GM10847 (cell line): ENCODE data around the gene GATA2.

ENCODE experiments used
- POLR2A ChIP-seq: IDR thresholded peaks from 2 replicates; pipeline ENCODE4 v1.6.1; 2011; ENCODE audit not compliant: insufficient read length; ENCODE audit errors: extremely low read depth

GATA2 gene

GRCh38 chr3:128473737-128474136, 19.3 kb downstream of the GATA2 start:
- no peak for TF ChIP-seq POLR2A

GRCh38 chr3:128473180-128473519, 19.9 kb downstream of the GATA2 start:
- no peak for TF ChIP-seq POLR2A

GRCh38 chr3:128472449-128473179, 20.4 kb downstream of the GATA2 start:
- no peak for TF ChIP-seq POLR2A

GRCh38 chr3:128471720-128472119, 21.3 kb downstream of the GATA2 start:
- no peak for TF ChIP-seq POLR2A

GRCh38 chr3:128471110-128471509, 21.9 kb downstream of the GATA2 start:
- TF ChIP-seq POLR2A = no peak

- no peak for TF ChIP-seq POLR2A
These were observed 22.7 kb downstream of the GATA2 start for GRCh38 chr3:128470134-128470899.

- no peak for TF ChIP-seq POLR2A
These were observed 23.4 kb downstream of the GATA2 start for GRCh38 chr3:128469556-128469955.

- TF ChIP-seq POLR2A = no peak
These were observed 24.0 kb downstream of the GATA2 start for GRCh38 chr3:128468791-128469527.

GRCh38 chr3:128468285-128468790, 24.7 kb downstream of the GATA2 start:
- no peak for TF ChIP-seq POLR2A

- no peak for TF ChIP-seq POLR2A
These were observed 26.0 kb downstream of the GATA2 start, which contains the start of gene DNAJB8 for GRCh38 chr3:128466840-128467541. DNAJB8 (minus strand) TSS chr3:128466890; CDS start chr3:128463245, 3,645 bp downstream.

GRCh38 chr3:128464702-128465101, 28.3 kb downstream of the GATA2 start:
- no peak for TF ChIP-seq POLR2A

GRCh38 chr3:128464188-128464587, 28.8 kb downstream of the GATA2 start:
- TF ChIP-seq POLR2A = no peak

- no peak for TF ChIP-seq POLR2A
These were observed 29.2 kb downstream of the GATA2 start for GRCh38 chr3:128463771-128464170.

- TF ChIP-seq POLR2A = no peak
These were observed 29.6 kb downstream of the GATA2 start for GRCh38 chr3:128463354-128463753.

GRCh38 chr3:128462931-128463330, 30.1 kb downstream of the GATA2 start:
- no peak for TF ChIP-seq POLR2A
